ENCODE data around the gene VENTX. TPM values are rescaled to one million over a fixed set of nuclear protein-coding genes. Genes with fewer than 3 reads are reported as not detected.

Gene VENTX
- total RNA-seq, 1 donor from 2014 or later, result not detected

- no peak overlapping the region for H3K27ac Mint-ChIP-seq (ENCODE audit: unreplicated experiment)
- H3K27me3 Mint-ChIP-seq (ENCODE audit: low read depth), result peaks cover 11% of the 10 kb centered on the region
- no peaks in the 10 kb centered on the region for H3K9me3 Mint-ChIP-seq (ENCODE audit: low read depth)
- H3K36me3 Mint-ChIP-seq (ENCODE audit: low read depth), result no peaks in the 10 kb centered on the region
- no peak for TF ChIP-seq CTCF (IDR thresholded peaks at IDR 0.05)
- H3K4me1 Mint-ChIP-seq (ENCODE audit: low read depth), result no peaks in the 10 kb centered on the region
- no peak overlapping the region for H3K4me3 Mint-ChIP-seq (ENCODE audit: unreplicated experiment)
- peak; percentile 88 for DNase-seq (ENCODE audit: low spot score)
These were observed 37.6 kb upstream of the VENTX start for GRCh38 chr10:133199992-133200611.

DNA sequence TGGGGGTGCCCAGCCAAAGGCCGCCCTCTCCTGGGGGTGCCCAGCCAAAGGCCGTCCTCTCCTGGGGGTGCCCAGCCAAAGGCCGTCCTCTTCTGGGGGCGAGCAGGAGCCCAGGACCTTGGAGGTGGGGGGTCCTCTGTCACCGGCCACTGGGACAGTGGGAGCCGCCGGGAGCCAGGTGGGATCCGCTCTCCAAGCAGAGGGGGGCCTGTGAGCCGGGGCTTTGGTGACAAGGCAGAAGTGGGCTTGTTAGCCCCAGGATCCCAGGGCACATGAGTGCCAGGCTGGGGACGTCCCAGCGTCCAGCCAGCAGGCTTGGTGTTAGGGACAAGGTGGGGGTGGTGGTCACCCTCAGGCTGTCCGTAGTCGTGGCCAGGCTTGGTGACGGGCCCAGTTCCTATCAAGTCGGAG is 37.0 kb upstream of the VENTX start:
- no peak overlapping the region for H3K27ac Mint-ChIP-seq (ENCODE audit: unreplicated experiment)
- no peaks in the 10 kb centered on the region for H3K36me3 Mint-ChIP-seq (ENCODE audit: low read depth)
- H3K9me3 Mint-ChIP-seq (ENCODE audit: low read depth), result no peaks in the 10 kb centered on the region
- peaks cover 14% of the 10 kb centered on the region for H3K27me3 Mint-ChIP-seq (ENCODE audit: low read depth)
- no peak overlapping the region for H3K4me3 Mint-ChIP-seq (ENCODE audit: unreplicated experiment)
- DNase-seq (ENCODE audit: low spot score), result peak; percentile 93
- no peak for TF ChIP-seq CTCF (IDR thresholded peaks at IDR 0.05)
- no peaks in the 10 kb centered on the region for H3K4me1 Mint-ChIP-seq (ENCODE audit: low read depth)

DNA sequence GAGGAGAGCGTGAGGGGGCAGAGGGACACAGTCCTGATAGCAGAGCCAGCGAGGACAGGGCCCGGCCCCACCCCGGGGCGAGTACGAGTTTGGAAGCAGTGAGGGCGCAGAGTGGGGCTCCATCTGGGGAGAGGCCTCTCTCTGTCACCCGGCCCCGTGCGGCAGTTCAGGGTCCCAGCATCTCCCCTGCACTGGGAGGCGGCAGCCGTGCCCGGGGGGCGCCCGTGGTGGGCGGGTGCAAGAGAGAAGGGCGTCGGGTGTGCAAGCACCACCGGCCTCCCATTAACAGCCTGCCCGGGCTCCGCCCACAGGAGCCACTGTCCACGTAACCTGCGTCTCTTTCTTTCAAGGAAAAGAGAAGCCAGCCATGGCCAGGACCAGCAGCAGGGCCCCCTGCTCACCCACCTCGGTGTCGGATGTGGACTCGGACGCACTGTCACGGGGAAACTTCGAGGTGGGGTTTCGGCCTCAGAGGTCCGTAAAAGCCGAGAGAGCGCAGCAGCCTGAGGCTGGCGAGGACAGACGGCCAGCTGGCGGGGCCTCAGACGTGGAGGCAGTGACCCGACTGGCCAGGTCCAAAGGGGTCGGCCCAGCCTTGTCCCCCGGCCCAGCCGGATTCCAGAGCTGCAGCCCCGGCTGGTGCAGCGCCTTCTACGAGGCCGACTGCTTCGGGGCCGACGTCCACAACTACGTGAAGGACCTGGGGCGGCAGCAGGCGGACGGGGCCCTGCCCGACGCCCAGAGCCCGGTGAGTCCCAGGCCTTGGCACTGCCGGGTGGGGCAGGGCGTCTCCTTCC is 36.3 kb upstream of the VENTX start:
- Mint-ChIP-seq H3K9me3 (ENCODE audit: low read depth) (no peaks in the 10 kb centered on the region), H3K27me3 (ENCODE audit: low read depth) (peaks cover 14% of the 10 kb centered on the region), H3K4me3 (ENCODE audit: unreplicated experiment) (no peak overlapping the region), H3K36me3 (ENCODE audit: low read depth) (no peaks in the 10 kb centered on the region), H3K27ac (ENCODE audit: unreplicated experiment) (no peak overlapping the region), H3K4me1 (ENCODE audit: low read depth) (no peaks in the 10 kb centered on the region)
- TF ChIP-seq CTCF (IDR thresholded peaks at IDR 0.05), result no peak
- DNase-seq (ENCODE audit: low spot score), result peak; percentile 92

DNA sequence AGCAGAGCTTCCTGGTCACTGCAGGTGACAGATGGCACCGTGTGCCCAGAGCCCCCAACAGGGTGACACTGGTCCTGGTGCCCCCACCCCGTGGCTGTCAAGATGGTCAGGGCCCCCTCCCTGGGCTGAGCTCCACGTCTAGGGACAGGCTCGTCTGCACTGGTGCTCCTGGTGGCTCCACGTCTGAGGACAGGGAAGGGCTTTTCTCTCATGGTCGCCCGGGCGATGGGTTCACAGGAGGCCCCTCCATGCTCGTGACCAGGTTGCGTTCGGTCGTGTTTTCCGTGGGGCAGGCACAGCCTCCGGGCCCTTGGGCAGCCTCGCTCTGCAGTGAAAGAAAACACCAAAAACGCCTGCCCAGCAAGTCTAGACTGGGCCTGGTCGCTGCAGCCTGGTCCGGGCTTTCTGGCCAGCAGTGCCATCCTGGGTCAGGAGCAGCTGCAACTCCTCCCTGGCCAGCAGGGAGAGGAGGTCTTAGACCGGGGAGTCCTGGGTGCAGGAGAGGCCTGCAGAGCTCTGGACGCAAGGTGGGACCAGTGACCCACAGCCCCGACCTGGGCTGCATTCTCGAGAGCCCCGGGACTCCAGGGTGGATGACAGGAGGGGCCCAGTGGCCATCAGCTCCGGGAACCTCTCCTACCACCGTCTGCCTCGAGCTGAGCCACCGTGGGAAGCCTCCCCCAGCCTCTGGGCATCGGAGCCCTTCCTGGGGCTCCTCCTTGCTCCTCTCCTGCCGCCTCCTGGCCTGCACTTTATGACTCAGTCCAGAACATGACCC is 35.5 kb upstream of the VENTX start:
- no peak for TF ChIP-seq CTCF (IDR thresholded peaks at IDR 0.05)
- peak; percentile 81 for DNase-seq (ENCODE audit: low spot score)
- Mint-ChIP-seq H3K27ac (ENCODE audit: unreplicated experiment) (no peak overlapping the region), H3K36me3 (ENCODE audit: low read depth) (no peaks in the 10 kb centered on the region), H3K9me3 (ENCODE audit: low read depth) (no peaks in the 10 kb centered on the region), H3K27me3 (ENCODE audit: low read depth) (peaks cover 14% of the 10 kb centered on the region), H3K4me1 (ENCODE audit: low read depth) (no peaks in the 10 kb centered on the region), H3K4me3 (ENCODE audit: unreplicated experiment) (no peak overlapping the region)

Measured in chondrocyte (in vitro differentiated cells).